HEK293T (cell line): Measurements from ENCODE around the gene NDUFV1.
"Not testable (repeated sequence)": the region's sequence is repeated elsewhere in the genome, so short reads cannot be mapped to it uniquely, and the experiment has no call there.

ENCODE experiments used
- CTCF ChIA-PET: fragments of 350-600 bp; formaldehyde crosslinking; extraction: SDS; loops from one replicate; lab custom pipeline; 2021; ENCODE audit warnings: antibody characterized with exemption, inconsistent platforms; lab: Yijun Ruan, JAX
- POLR2A ChIA-PET: fragments of 350-600 bp; formaldehyde crosslinking; extraction: SDS; loops from one replicate; lab custom pipeline; 2020; ENCODE audit warnings: antibody characterized with exemption, inconsistent platforms; lab: Yijun Ruan, JAX
- DNase-seq: peaks from one replicate; pipeline ENCODE4 v3.0.0; 2012; ENCODE audit warnings: mixed read lengths; ENCODE audit errors: extremely low spot score
- ARNT ChIP-seq: fragments of 450-650 bp; IDR thresholded peaks from 2 replicates; pipeline ENCODE4 v1.6.1; 2017; ENCODE audit warnings: mild to moderate bottlenecking
- BHLHE40 ChIP-seq: fragments of 450-650 bp; IDR thresholded peaks from 2 replicates; pipeline ENCODE4 v1.6.1; 2016; ENCODE audit warnings: mild to moderate bottlenecking, moderate library complexity, borderline replicate concordance
- CTBP1 ChIP-seq: fragments of 450-650 bp; IDR thresholded peaks from 2 replicates; pipeline ENCODE4 v1.6.1; 2016; ENCODE audit warnings: borderline replicate concordance
- ELF4 ChIP-seq: fragments of 450-650 bp; IDR thresholded peaks from 2 replicates; pipeline ENCODE4 v1.6.1; 2017; ENCODE audit warnings: antibody characterized with exemption
- FOXA1 ChIP-seq: fragments of 450-650 bp; IDR thresholded peaks from 2 replicates; pipeline ENCODE4 v1.6.1; 2016; ENCODE audit warnings: mild to moderate bottlenecking
- FOXK2 ChIP-seq: fragments of 450-650 bp; IDR thresholded peaks from 2 replicates; pipeline ENCODE4 v1.6.1; 2016; ENCODE audit warnings: mild to moderate bottlenecking
- FOXM1 ChIP-seq: fragments of 450-650 bp; IDR thresholded peaks from 2 replicates; pipeline ENCODE4 v1.6.1; 2017; ENCODE audit warnings: mild to moderate bottlenecking, borderline replicate concordance
- HDGF ChIP-seq: fragments of 450-650 bp; IDR thresholded peaks from 2 replicates; pipeline ENCODE4 v1.6.1; 2017; ENCODE audit warnings: antibody characterized with exemption, borderline replicate concordance
- L3MBTL2 ChIP-seq: fragments of 450-650 bp; conservative IDR thresholded peaks from 2 replicates; pipeline ENCODE4 v1.6.1; 2016; ENCODE audit warnings: mild to moderate bottlenecking
- LEF1 ChIP-seq: fragments of 450-650 bp; IDR thresholded peaks from 2 replicates; pipeline ENCODE4 v1.6.1; 2017; ENCODE audit warnings: mild to moderate bottlenecking, borderline replicate concordance
- NFRKB ChIP-seq: fragments of 450-650 bp; IDR thresholded peaks from 2 replicates; pipeline ENCODE4 v1.6.1; 2016; ENCODE audit warnings: mild to moderate bottlenecking, moderate library complexity
- PKNOX1 ChIP-seq: fragments of 450-650 bp; IDR thresholded peaks from 2 replicates; pipeline ENCODE4 v1.6.1; 2016
- SP1 ChIP-seq: fragments of 450-650 bp; IDR thresholded peaks from 2 replicates; pipeline ENCODE4 v1.6.1; 2017
- SUZ12 ChIP-seq: fragments of 450-650 bp; IDR thresholded peaks from 2 replicates; pipeline ENCODE4 v1.6.1; 2016; ENCODE audit warnings: mild to moderate bottlenecking
- TARDBP ChIP-seq: fragments of 450-650 bp; IDR thresholded peaks from 2 replicates; pipeline ENCODE4 v1.6.1; 2016
- ZNF384 ChIP-seq: fragments of 450-650 bp; IDR thresholded peaks from 2 replicates; pipeline ENCODE4 v1.6.1; 2016

NDUFV1 gene

GRCh38 chr11:67615728-67616430 is 9.1 kb downstream of the NDUFV1 start:
- DNase-seq: no peak
- TF ChIP-seq NFRKB (no peak), CTBP1 (no peak), ZNF384 (no peak), FOXA1 (no peak)
- POLR2A ChIA-PET: no interaction called here
- CTCF ChIA-PET: interaction anchor here (1.8 kb wide), 1 partner anchor 13 kb away, joined by 10 read pairs; the partner anchor contains the start of gene NUDT8

DNA sequence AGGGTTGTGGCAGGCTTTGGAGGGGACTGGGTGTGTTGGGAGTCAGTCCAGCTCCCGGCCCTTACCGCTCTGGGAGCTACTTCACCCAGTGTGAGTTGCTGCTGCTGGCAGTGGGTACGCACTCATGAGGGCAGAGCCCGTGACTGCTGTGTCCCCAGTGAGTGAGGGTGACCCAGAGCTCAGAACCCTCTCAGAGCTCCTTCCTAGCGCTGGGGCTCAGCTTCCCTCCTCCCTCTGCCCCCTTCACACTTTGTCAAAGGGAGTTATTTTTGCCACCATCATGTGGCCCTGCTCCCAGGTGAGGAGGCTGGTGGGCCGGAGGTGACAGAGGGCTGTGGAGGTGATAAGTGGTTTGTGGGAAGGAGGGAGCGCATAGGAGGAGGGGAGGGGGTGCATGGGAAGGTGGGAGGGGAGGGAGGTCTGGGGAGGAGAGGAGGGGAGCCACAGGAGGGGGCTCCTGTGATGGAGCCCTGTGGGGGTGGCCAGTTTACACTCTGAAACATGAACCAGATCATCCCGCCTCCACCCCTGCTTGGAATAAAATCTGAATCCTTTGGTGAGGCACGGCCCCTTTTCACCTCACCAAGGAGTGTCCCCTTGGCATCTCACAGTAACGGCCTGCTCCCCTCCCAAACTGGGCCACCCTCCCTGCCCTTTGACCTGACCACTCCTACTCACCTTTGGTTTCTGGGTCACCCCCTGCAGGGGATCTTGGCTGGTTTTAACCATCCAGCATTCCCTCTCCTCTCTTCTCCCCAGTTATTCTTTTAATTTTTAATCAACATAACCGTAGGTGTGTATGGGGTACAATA is 9.9 kb downstream of the NDUFV1 start:
- ChIA-PET CTCF (interaction anchor here (1.8 kb wide), 1 partner anchor 13 kb away, joined by 10 read pairs; the partner anchor contains the start of gene NUDT8), POLR2A (no interaction called here)
- no peak for DNase-seq
- TF ChIP-seq CTBP1: no peak
- TF ChIP-seq FOXK2: no peak
- no peak for TF ChIP-seq LEF1
- no peak for TF ChIP-seq SP1
- no peak for TF ChIP-seq FOXM1
- TF ChIP-seq FOXA1: no peak
- TF ChIP-seq TARDBP: no peak
- TF ChIP-seq ELF4: no peak
- no peak for TF ChIP-seq NFRKB
- TF ChIP-seq BHLHE40: no peak
- no peak for TF ChIP-seq ZNF384
- TF ChIP-seq L3MBTL2: no peak

- CTCF ChIA-PET: interaction anchor here (1.1 kb wide), 1 partner anchor 12 kb away, joined by 4 read pairs; the partner anchor contains the start of gene NUDT8
- no peak for DNase-seq
- TF ChIP-seq NFRKB: no peak
- no peak for TF ChIP-seq ELF4
- no peak for TF ChIP-seq FOXM1
- no peak for TF ChIP-seq SP1
- no peak for TF ChIP-seq LEF1
- TF ChIP-seq PKNOX1: no peak
- no peak for TF ChIP-seq SUZ12
- TF ChIP-seq HDGF: no peak
- no peak for TF ChIP-seq FOXK2
- no peak for TF ChIP-seq BHLHE40
- no peak for TF ChIP-seq ARNT
- no peak for TF ChIP-seq ZNF384
- TF ChIP-seq FOXA1: no peak
- TF ChIP-seq L3MBTL2: no peak
- TF ChIP-seq CTBP1: no peak
- POLR2A ChIA-PET: no interaction called here
Observed at GRCh38 chr11:67617243-67617953, 10.7 kb downstream of the NDUFV1 start.

GRCh38 chr11:67618901-67619659 is 12.3 kb downstream of the NDUFV1 start:
- POLR2A ChIA-PET, CTCF ChIA-PET, DNase-seq: not testable (repeated sequence)

DNA sequence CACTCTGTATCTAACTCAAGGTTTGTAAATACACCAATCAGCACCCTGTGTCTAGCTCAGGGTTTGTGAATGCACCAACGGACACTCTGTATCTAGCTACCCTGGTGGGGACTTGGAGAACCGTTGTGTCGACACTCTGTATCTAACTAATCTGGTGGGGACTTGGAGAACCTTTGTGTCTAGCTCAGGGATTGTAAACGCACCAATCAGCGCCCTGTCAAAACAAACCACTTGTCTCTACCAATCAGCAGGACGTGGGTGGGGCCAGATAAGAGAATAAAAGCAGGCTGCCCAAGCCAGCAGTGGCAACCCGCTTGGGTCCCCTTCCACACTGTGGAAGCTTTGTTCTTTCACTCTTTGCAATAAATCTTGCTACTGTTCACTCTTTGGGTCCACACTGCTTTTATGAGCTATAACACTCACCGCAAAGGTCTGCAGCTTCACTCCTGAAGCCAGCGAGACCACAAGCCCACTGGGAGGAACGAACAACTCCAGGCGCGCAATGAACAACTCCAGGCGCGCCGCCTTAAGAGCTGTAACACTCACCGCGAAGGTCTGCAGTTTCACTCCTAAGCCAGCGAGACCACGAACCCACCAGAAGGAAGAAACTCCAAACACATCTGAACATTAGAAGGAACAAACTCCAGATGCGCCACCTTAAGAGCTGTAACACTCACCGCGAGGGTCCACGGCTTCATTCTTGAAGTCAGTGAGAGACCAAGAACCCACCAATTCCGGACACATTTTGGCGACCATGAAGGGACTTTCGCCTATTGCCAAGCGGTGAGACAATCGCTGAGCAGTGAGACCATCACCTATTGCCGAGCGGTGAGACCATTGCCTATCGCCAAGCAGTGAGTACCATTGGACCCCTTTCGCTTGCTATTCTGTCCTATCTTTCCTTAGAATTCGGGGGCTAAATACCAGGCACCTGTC is 13.2 kb downstream of the NDUFV1 start:
- POLR2A ChIA-PET, DNase-seq: not testable (repeated sequence)
- CTCF ChIA-PET: interaction anchor here (0.9 kb wide), 1 partner anchor 9 kb away, joined by 3 read pairs; the partner anchor contains the start of gene NUDT8

DNA sequence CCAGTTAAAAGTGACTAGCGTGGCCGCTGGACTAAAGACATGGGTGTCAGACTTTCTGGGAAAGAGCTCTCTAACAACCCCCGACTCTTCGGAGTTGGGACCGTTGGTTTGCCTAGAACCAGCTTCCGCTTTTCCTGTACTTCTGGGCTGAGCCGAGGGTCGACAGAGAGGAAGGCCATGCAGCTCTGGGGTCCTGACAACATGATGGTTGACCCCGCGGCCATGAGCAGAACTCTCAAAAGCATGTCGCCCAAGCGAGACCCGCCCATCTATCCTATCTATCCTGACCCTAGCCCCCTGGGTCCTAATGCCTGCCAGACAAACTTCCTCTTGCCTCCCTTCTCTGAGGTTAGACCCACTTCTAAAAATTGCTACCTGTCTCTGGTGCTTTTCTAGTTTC is 13.9 kb downstream of the NDUFV1 start:
- CTCF ChIA-PET: interaction anchor here (0.9 kb wide), 1 partner anchor 8 kb away, joined by 3 read pairs; the partner anchor contains the start of gene NUDT8
- POLR2A ChIA-PET, DNase-seq: not testable (repeated sequence)

DNA sequence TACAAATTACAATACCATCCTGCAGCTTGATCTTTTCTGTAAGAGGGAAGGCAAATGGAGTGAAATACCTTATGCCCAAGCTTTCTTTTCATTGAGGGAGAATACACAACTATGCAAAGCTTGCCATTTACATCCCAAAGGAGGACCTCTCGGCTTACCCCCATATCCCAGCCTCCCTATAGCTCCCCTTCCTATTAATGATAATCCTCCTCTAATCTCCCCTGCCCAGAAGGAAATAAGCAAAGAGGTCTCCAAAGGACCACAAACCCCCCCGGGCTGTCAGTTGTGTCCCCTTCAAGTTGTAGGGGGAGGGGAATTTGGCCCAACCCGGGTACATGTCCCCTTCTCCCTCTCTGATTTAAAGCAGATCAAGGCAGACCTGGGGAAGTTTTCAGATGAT is 15.2 kb downstream of the NDUFV1 start:
- POLR2A ChIA-PET: interaction anchor here (1.0 kb wide), 1 partner anchor 8 kb away, joined by 3 read pairs; the partner anchor contains the start of gene NUDT8
- DNase-seq: not testable (repeated sequence)
- CTCF ChIA-PET: interaction anchor here (0.6 kb wide), 1 partner anchor 14 kb away, joined by 4 read pairs; no protein-coding TSS in a partner anchor

DNA sequence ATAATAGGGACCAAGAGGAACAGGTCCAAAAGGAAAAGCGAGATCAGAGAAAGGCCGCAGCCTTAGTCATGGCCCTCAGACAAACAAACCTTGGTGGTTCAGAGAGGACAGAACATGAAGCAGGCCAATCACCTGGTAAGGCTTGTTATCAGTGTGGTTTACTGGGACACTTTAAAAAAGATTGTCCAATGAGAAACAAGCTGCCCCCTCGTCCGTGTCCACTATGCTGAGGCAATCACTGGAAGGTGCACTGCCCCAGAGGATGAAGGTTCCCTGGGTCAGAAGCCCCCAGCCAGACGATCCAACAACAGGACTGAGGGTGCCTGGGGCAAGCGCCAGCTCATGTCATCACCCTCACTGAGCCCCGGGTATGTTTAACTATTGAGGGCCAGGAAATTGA is 16.2 kb downstream of the NDUFV1 start:
- DNase-seq, POLR2A ChIA-PET, CTCF ChIA-PET: not testable (repeated sequence)

GRCh38 chr11:67623795-67624194 is 17.1 kb downstream of the NDUFV1 start:
- CTCF ChIA-PET, DNase-seq, POLR2A ChIA-PET: not testable (repeated sequence)

GRCh38 chr11:67626131-67626833 is 19.5 kb downstream of the NDUFV1 start:
- DNase-seq, POLR2A ChIA-PET: not testable (repeated sequence)
- CTCF ChIA-PET: interaction anchor here (1.6 kb wide), 1 partner anchor 12 kb away, joined by 6 read pairs; no protein-coding TSS in a partner anchor
